CD14-positive monocyte (primary cell): ENCODE results near the gene FATE1. TPM values are rescaled to one million over a fixed set of nuclear protein-coding genes. Genes with fewer than 3 reads are reported as not detected.

Experiments
- DNase-seq, 3 donors: peaks; one replicate each; pipeline ENCODE4 v3.0.0-alpha.2; 2011 to 2022
- H2AFZ ChIP-seq: 2 replicates; pipeline ENCODE4 v1.6.0; 2012; ENCODE audit warnings: mild to moderate bottlenecking, low read depth, low read length, inconsistent platforms; ENCODE audit not compliant: insufficient read depth, poor library complexity, severe bottlenecking
- H3K27ac ChIP-seq, 2 donors: 1 replicate in 1 of 2; 2 replicates in 1 of 2; pipeline ENCODE4 v1.5.1; 2012 to 2013; ENCODE audit warnings: low read length in 2 of 2, control low read depth in 1 of 2, inconsistent platforms in 1 of 2, low read depth in 1 of 2, mild to moderate bottlenecking in 1 of 2
- H3K27me3 ChIP-seq, 2 donors: one replicate each; pipeline versions ENCODE4 v1.6.0 to v1.6.1; 2011 to 2013; ENCODE audit warnings: low read length in 2 of 2; ENCODE audit not compliant: control insufficient read depth in 2 of 2, insufficient read depth in 2 of 2
- H3K36me3 ChIP-seq, 2 donors: replicated peaks in 1 of 2; 1 replicate in 1 of 2; 2 replicates in 1 of 2; pipeline versions ENCODE4 v1.5.1 to v1.6.1; 2012 to 2013; ENCODE audit warnings: low read length in 2 of 2, control low read depth in 1 of 2, inconsistent platforms in 1 of 2, mild to moderate bottlenecking in 1 of 2; ENCODE audit not compliant: insufficient read depth in 2 of 2, control insufficient read depth in 1 of 2
- H3K4me1 ChIP-seq, 2 donors: 1 replicate in 1 of 2; 2 replicates in 1 of 2; pipeline versions ENCODE4 v1.5.1 to v1.6.1; 2012 to 2013; ENCODE audit warnings: low read length in 2 of 2, control low read depth in 1 of 2, inconsistent platforms in 1 of 2, mild to moderate bottlenecking in 1 of 2, moderate library complexity in 1 of 2; ENCODE audit not compliant: insufficient read depth in 2 of 2, control insufficient read depth in 1 of 2
- H3K4me2 ChIP-seq: replicated peaks from 2 replicates; pipeline ENCODE3; 2012; ENCODE audit warnings: low read length, moderate library complexity, mild to moderate bottlenecking; ENCODE audit not compliant: poor library complexity, severe bottlenecking; ENCODE audit errors: extremely low read depth
- H3K4me3 ChIP-seq, 3 experiments: fragments of 200-600 bp in 1 of 3; sonication (generic) in 1 of 3; replicated peaks in 1 of 3; 1 replicate in 2 of 3; 2 replicates in 1 of 3; pipeline ENCODE4 v1.5.1; 2011 to 2013; ENCODE audit warnings: low read length in 3 of 3, mild to moderate bottlenecking in 3 of 3, control low read depth in 2 of 3, low read depth in 2 of 3, inconsistent platforms in 1 of 3, moderate library complexity in 1 of 3
- H3K79me2 ChIP-seq: 2 replicates; pipeline ENCODE4 v1.6.0; 2012; ENCODE audit warnings: mild to moderate bottlenecking, control low read depth, inconsistent platforms, low read length, moderate library complexity; ENCODE audit not compliant: insufficient read depth
- H3K9ac ChIP-seq: 2 replicates; pipeline ENCODE4 v1.6.0; 2017; ENCODE audit warnings: low read length, mild to moderate bottlenecking; ENCODE audit not compliant: insufficient read depth, poor library complexity, severe bottlenecking
- H3K9me3 ChIP-seq, 2 donors: replicated peaks in 1 of 2; 1 replicate in 1 of 2; 2 replicates in 1 of 2; pipeline versions ENCODE4 v1.5.1 to v1.6.1; 2012 to 2013; ENCODE audit warnings: low read length in 2 of 2, control low read depth in 1 of 2; ENCODE audit not compliant: control insufficient read depth in 1 of 2, insufficient read depth in 1 of 2
- H4K20me1 ChIP-seq: 2 replicates; pipeline ENCODE4 v1.6.0; 2012; ENCODE audit warnings: mild to moderate bottlenecking, low read length, control low read depth, moderate library complexity; ENCODE audit not compliant: insufficient read depth
- H3K27ac Mint-ChIP-seq, 7 donors: one replicate each; pipeline ENCODE4 v1.8.0; 2020; ENCODE audit warnings: mild to moderate bottlenecking in 7 of 7, mixed read lengths in 7 of 7, moderate library complexity in 6 of 7, inconsistent platforms in 2 of 7
- H3K27me3 Mint-ChIP-seq, 3 donors: one replicate each; pipeline ENCODE4 v1.8.0; 2021 to 2022; ENCODE audit warnings: low read depth in 3 of 3, mild to moderate bottlenecking in 3 of 3, mixed read lengths in 3 of 3, moderate library complexity in 3 of 3, inconsistent platforms in 1 of 3
- H3K36me3 Mint-ChIP-seq, 2 donors: one replicate each; pipeline ENCODE4 v1.8.0; 2020; ENCODE audit warnings: mixed read lengths in 2 of 2, inconsistent platforms in 1 of 2, mild to moderate bottlenecking in 1 of 2
- H3K4me1 Mint-ChIP-seq: one replicate; pipeline ENCODE4 v1.8.0; 2020; ENCODE audit warnings: mild to moderate bottlenecking, mixed read lengths
- H3K4me3 Mint-ChIP-seq, 2 donors: one replicate each; pipeline ENCODE4 v1.8.0; 2020; ENCODE audit warnings: mild to moderate bottlenecking in 2 of 2, mixed read lengths in 2 of 2, moderate library complexity in 1 of 2
- H3K9me3 Mint-ChIP-seq, 7 donors: one replicate each; pipeline ENCODE4 v1.8.0; 2020 to 2022; ENCODE audit warnings: mixed read lengths in 7 of 7, mild to moderate bottlenecking in 6 of 7, moderate library complexity in 6 of 7, inconsistent platforms in 2 of 7
- CTCF ChIP-seq: fragments of 200-600 bp; IDR thresholded peaks from one replicate; pipeline ENCODE4 v1.8.0; 2022; ENCODE audit warnings: antibody characterized with exemption, mild to moderate bottlenecking
- WGBS: methylation state at CpG from one replicate; pipeline ENCODE4 v1.1.5; 2013; ENCODE audit warnings: missing lambda C conversion rate; ENCODE audit not compliant: insufficient coverage; 5-methylcytosine and 5-hydroxymethylcytosine counted together
- intact Hi-C, 2 donors: fragments of 100-400 bp; cut with micrococcal nuclease; formaldehyde crosslinking; loops; one replicate each; pipeline versions ENCODE4 v1.15.0 to v1.15.1; 2023
- polyA plus RNA-seq, 3 donors: library from polyadenylated mRNA; depleted of rRNA in 1 of 3; unstranded in 2 of 3; stranded (reverse) in 1 of 3; fragments of 300-500 nt in 2 of 3; fragments of >200 nt in 1 of 3; fragmentation: Illumina TruSeq in 2 of 3; gene quantifications; 1 replicate in 2 of 3; 2 replicates in 1 of 3; pipeline ENCODE4 v1.2.3, GENCODE V29; 2012 to 2021

The FATE1 gene
- polyA plus RNA-seq, 3 donors, result not detected

- 90% methylated on average over 3 of the region's 3 CpGs for whole genome bisulfite sequencing
- H2AFZ ChIP-seq, result no peak overlapping the region
- H3K79me2 ChIP-seq, result no peaks in the 10 kb centered on the region
- H4K20me1 ChIP-seq, result no peaks in the 10 kb centered on the region
- H3K9ac ChIP-seq, result no peak overlapping the region
- Mint-ChIP-seq H3K27me3 (peaks cover 1 to 5% (median 2%) of the 10 kb centered on the region in 3 donors), H3K4me1 (no peaks in the 10 kb centered on the region), H3K9me3 (no peaks in the 10 kb centered on the region), H3K27ac (no peak overlapping the region), H3K36me3 (no peaks in the 10 kb centered on the region), H3K4me3 (no peak overlapping the region)
- intact Hi-C loops, result no loop called here
- no peak for DNase-seq
- H3K4me2 ChIP-seq, result no peak overlapping the region
- no peaks in the 10 kb centered on the region for H3K9me3 ChIP-seq
- no peak overlapping the region for H3K27ac ChIP-seq
- no peaks in the 10 kb centered on the region for H3K4me1 ChIP-seq
- no peak overlapping the region for H3K4me3 ChIP-seq
- no peaks in the 10 kb centered on the region for H3K36me3 ChIP-seq
- no peaks in the 10 kb centered on the region for H3K27me3 ChIP-seq
- TF ChIP-seq CTCF, result no peak
Measured at GRCh38 chrX:151712253-151712652, 3.6 kb upstream of the FATE1 start.

- peak; percentile 24 for TF ChIP-seq CTCF
- Mint-ChIP-seq H3K36me3 (no peaks in the 10 kb centered on the region), H3K27ac (no peak overlapping the region), H3K9me3 (no peaks in the 10 kb centered on the region), H3K27me3 (peaks cover 2 to 8% (median 7%) of the 10 kb centered on the region in 3 donors), H3K4me1 (no peaks in the 10 kb centered on the region), H3K4me3 (no peak overlapping the region)
- no peak for DNase-seq
- no peaks in the 10 kb centered on the region for H4K20me1 ChIP-seq
- H2AFZ ChIP-seq, result no peak overlapping the region
- no peaks in the 10 kb centered on the region for H3K27me3 ChIP-seq
- H3K27ac ChIP-seq, result no peak overlapping the region
- intact Hi-C loops, result no loop called here
- H3K4me2 ChIP-seq, result no peak overlapping the region
- 50% methylated on average over 2 of the region's 3 CpGs for WGBS
- no peaks in the 10 kb centered on the region for H3K9me3 ChIP-seq
- no peaks in the 10 kb centered on the region for H3K4me1 ChIP-seq
- H3K79me2 ChIP-seq, result no peaks in the 10 kb centered on the region
- H3K9ac ChIP-seq, result no peak overlapping the region
- H3K36me3 ChIP-seq, result no peaks in the 10 kb centered on the region
- H3K4me3 ChIP-seq, result no peak overlapping the region
Measured at GRCh38 chrX:151713849-151714248, 2.0 kb upstream of the FATE1 start.
